Kidney glomerular epithelial cell (primary cell): ENCODE measurements around the gene IGFN1.

Source experiments
- DNase-seq: peaks from one replicate; lab custom pipeline; 2025; lab: John Stamatoyannopoulos, UW

Gene IGFN1

GRCh38 chr1:201266774-201267173 is 76.2 kb downstream of the IGFN1 start:
- peak; percentile 51 for DNase-seq

GRCh38 chr1:201267481-201268229 is 77.0 kb downstream of the IGFN1 start:
- peak; percentile 67 for DNase-seq

GRCh38 chr1:201268604-201269151 is 78.1 kb downstream of the IGFN1 start:
- DNase-seq = peak; percentile 72

GRCh38 chr1:201269281-201269680 is 78.7 kb downstream of the IGFN1 start:
- no peak for DNase-seq

- no peak for DNase-seq
Measured at GRCh38 chr1:201269900-201270410, 79.3 kb downstream of the IGFN1 start.

GRCh38 chr1:201270616-201271390 is 80.2 kb downstream of the IGFN1 start:
- no peak for DNase-seq

- DNase-seq = no peak
Measured at GRCh38 chr1:201272799-201273198, 82.2 kb downstream of the IGFN1 start.

- DNase-seq = no peak
Measured at GRCh38 chr1:201274616-201275252, 84.1 kb downstream of the IGFN1 start.

GRCh38 chr1:201275253-201275666 is 84.6 kb downstream of the IGFN1 start:
- DNase-seq = no peak

- DNase-seq = no peak
Measured at GRCh38 chr1:201276891-201277290, 86.3 kb downstream of the IGFN1 start.

- DNase-seq = no peak
Measured at GRCh38 chr1:201277441-201277840, 86.8 kb downstream of the IGFN1 start.
